Measurements from ENCODE around the gene MED12L. TPM values are rescaled to one million over a fixed set of nuclear protein-coding genes. Genes with fewer than 3 reads are reported as not detected.
A peak's percentile ranks its signal among the peaks of the same experiment; 100 is the strongest.

Gene MED12L
- total RNA-seq, 2 experiments from 2014 or later, result 2.9 to 3.4 TPM

GRCh38 chr3:151087648-151088047 lies 2.2 kb downstream of the MED12L start:
- CTCF ChIA-PET, result interaction anchor here (1.2 to 5.3 kb wide), 11 partner anchors 8 to 75 kb away, joined by 3 to 40 read pairs (median 8); no protein-coding TSS in a partner anchor
- no peak for TF ChIP-seq CTCF (IDR thresholded peaks at IDR 0.05)
- Mint-ChIP-seq H3K36me3 (ENCODE audit: low read depth) (no peaks in the 10 kb centered on the region), H3K9me3 (no peaks in the 10 kb centered on the region), H3K4me1 (ENCODE audit: low read depth) (peaks cover 9% of the 10 kb centered on the region), H3K27me3 (peaks cover 32% of the 10 kb centered on the region), H3K4me3 (peak overlapping the region; percentile 80), H3K27ac (no peak overlapping the region)
- ATAC-seq (no peak), DNase-seq (no peak)
- intact Hi-C loops (cut with micrococcal nuclease), result loop anchor here (5.0 kb wide), 1 partner anchor 60 kb away; no protein-coding TSS in a partner anchor
- POLR2A ChIA-PET, result interaction anchor here (1.3 kb wide), 1 partner anchor 21 kb away, joined by 3 read pairs; no protein-coding TSS in a partner anchor

- no peak for TF ChIP-seq CTCF (IDR thresholded peaks at IDR 0.05)
- Mint-ChIP-seq H3K36me3 (ENCODE audit: low read depth) (no peaks in the 10 kb centered on the region), H3K27ac (no peak overlapping the region), H3K4me1 (ENCODE audit: low read depth) (peaks cover 2% of the 10 kb centered on the region), H3K4me3 (no peak overlapping the region), H3K27me3 (peaks cover 14% of the 10 kb centered on the region), H3K9me3 (no peaks in the 10 kb centered on the region)
- no peak for DNase-seq
- CTCF ChIA-PET, result no interaction called here
- intact Hi-C loops (cut with micrococcal nuclease), result no loop called here
- POLR2A ChIA-PET, result no interaction called here
- ATAC-seq, result no peak
Measured at GRCh38 chr3:151091685-151092345, 6.4 kb downstream of the MED12L start.

GRCh38 chr3:151093148-151093547 lies 7.7 kb downstream of the MED12L start:
- H3K27ac Mint-ChIP-seq, result no peak overlapping the region
- ChIA-PET CTCF (interaction anchor here (1.3 to 2.7 kb wide), 3 partner anchors 11 to 53 kb away, joined by 3 to 10 read pairs (median 3); no protein-coding TSS in a partner anchor), POLR2A (no interaction called here)
- no peaks in the 10 kb centered on the region for H3K36me3 Mint-ChIP-seq (ENCODE audit: low read depth)
- H3K27me3 Mint-ChIP-seq, result peaks cover 11% of the 10 kb centered on the region
- H3K9me3 Mint-ChIP-seq, result no peaks in the 10 kb centered on the region
- DNase-seq (no peak), ATAC-seq (no peak)
- H3K4me3 Mint-ChIP-seq, result no peak overlapping the region
- intact Hi-C loops (cut with micrococcal nuclease), result no loop called here
- no peak for TF ChIP-seq CTCF (IDR thresholded peaks at IDR 0.05)
- no peaks in the 10 kb centered on the region for H3K4me1 Mint-ChIP-seq (ENCODE audit: low read depth)

GRCh38 chr3:151093905-151094304 lies 8.4 kb downstream of the MED12L start:
- Mint-ChIP-seq H3K4me1 (ENCODE audit: low read depth) (no peaks in the 10 kb centered on the region), H3K36me3 (ENCODE audit: low read depth) (no peaks in the 10 kb centered on the region), H3K9me3 (no peaks in the 10 kb centered on the region), H3K4me3 (no peak overlapping the region), H3K27me3 (peaks cover 10% of the 10 kb centered on the region), H3K27ac (no peak overlapping the region)
- POLR2A ChIA-PET, result no interaction called here
- no peak for ATAC-seq
- no peak for DNase-seq
- intact Hi-C loops (cut with micrococcal nuclease), result no loop called here
- no peak for TF ChIP-seq CTCF (IDR thresholded peaks at IDR 0.05)
- CTCF ChIA-PET, result interaction anchor here (0.9 to 2.7 kb wide), 3 partner anchors 11 to 26 kb away, joined by 3 to 10 read pairs (median 4); no protein-coding TSS in a partner anchor

GRCh38 chr3:151096716-151097115 lies 11.3 kb downstream of the MED12L start:
- ChIA-PET POLR2A (no interaction called here), CTCF (interaction anchor here (2.5 kb wide), 1 partner anchor 10 kb away, joined by 15 read pairs; the partner anchor contains the start of gene MED12L)
- Mint-ChIP-seq H3K9me3 (no peaks in the 10 kb centered on the region), H3K4me3 (no peak overlapping the region), H3K4me1 (ENCODE audit: low read depth) (no peaks in the 10 kb centered on the region), H3K36me3 (ENCODE audit: low read depth) (no peaks in the 10 kb centered on the region), H3K27me3 (peaks cover 18% of the 10 kb centered on the region), H3K27ac (no peak overlapping the region)
- TF ChIP-seq CTCF (IDR thresholded peaks at IDR 0.05), result no peak
- no peak for ATAC-seq
- DNase-seq, result no peak
- intact Hi-C loops (cut with micrococcal nuclease), result no loop called here
